ENCODE measurements around the gene SLC29A3.

SLC29A3 gene

GRCh38 chr10:71291528-71291900 lies 27.5 kb upstream of the SLC29A3 start:
- Histone ChIP-seq H3K9ac (no peak overlapping the region), H2AFZ (no peak overlapping the region), H3K27me3 (ENCODE audit: control insufficient read depth, insufficient read depth, low read length) (no peaks in the 10 kb centered on the region), H3K4me3 (ENCODE audit: low read depth, low read length) (no peak overlapping the region), H3K79me2 (no peaks in the 10 kb centered on the region), H3K27ac (no peak overlapping the region), H3K9me3 (ENCODE audit: control insufficient read depth, low read length) (no peaks in the 10 kb centered on the region), H3K4me2 (ENCODE audit: low read length) (no peak overlapping the region), H3K4me1 (no peaks in the 10 kb centered on the region), H3K36me3 (ENCODE audit: control insufficient read depth, insufficient read depth, low read length) (no peaks in the 10 kb centered on the region)
- no peak for TF ChIP-seq CTCF (IDR thresholded peaks at IDR 0.05)

- Histone ChIP-seq H3K4me1 (no peaks in the 10 kb centered on the region), H3K27me3 (ENCODE audit: control insufficient read depth, insufficient read depth, low read length) (no peaks in the 10 kb centered on the region), H2AFZ (no peak overlapping the region), H3K4me2 (ENCODE audit: low read length) (no peak overlapping the region), H3K4me3 (ENCODE audit: low read depth, low read length) (no peak overlapping the region), H3K36me3 (ENCODE audit: control insufficient read depth, insufficient read depth, low read length) (no peaks in the 10 kb centered on the region), H3K9ac (no peak overlapping the region), H3K9me3 (ENCODE audit: control insufficient read depth, low read length) (no peaks in the 10 kb centered on the region), H3K27ac (no peak overlapping the region), H3K79me2 (no peaks in the 10 kb centered on the region)
- TF ChIP-seq CTCF (IDR thresholded peaks at IDR 0.05), result no peak
Observed at GRCh38 chr10:71292624-71293445, 26.2 kb upstream of the SLC29A3 start.

GRCh38 chr10:71293446-71294084 lies 25.5 kb upstream of the SLC29A3 start:
- no peak for TF ChIP-seq CTCF (IDR thresholded peaks at IDR 0.05)
- H3K4me2 ChIP-seq (ENCODE audit: low read length), result no peak overlapping the region
- no peaks in the 10 kb centered on the region for H3K79me2 ChIP-seq
- H3K27ac ChIP-seq, result no peak overlapping the region
- no peaks in the 10 kb centered on the region for H3K36me3 ChIP-seq (ENCODE audit: control insufficient read depth, insufficient read depth, low read length)
- H3K4me3 ChIP-seq (ENCODE audit: low read depth, low read length), result no peak overlapping the region
- no peaks in the 10 kb centered on the region for H3K4me1 ChIP-seq
- no peaks in the 10 kb centered on the region for H3K9me3 ChIP-seq (ENCODE audit: control insufficient read depth, low read length)
- no peak overlapping the region for H3K9ac ChIP-seq
- no peaks in the 10 kb centered on the region for H3K27me3 ChIP-seq (ENCODE audit: control insufficient read depth, insufficient read depth, low read length)
- no peak overlapping the region for H2AFZ ChIP-seq

GRCh38 chr10:71294091-71294561 lies 24.9 kb upstream of the SLC29A3 start:
- Histone ChIP-seq H3K4me2 (ENCODE audit: low read length) (no peak overlapping the region), H3K4me3 (ENCODE audit: low read depth, low read length) (no peak overlapping the region), H3K9ac (no peak overlapping the region), H3K4me1 (no peaks in the 10 kb centered on the region), H3K9me3 (ENCODE audit: control insufficient read depth, low read length) (no peaks in the 10 kb centered on the region), H2AFZ (no peak overlapping the region), H3K79me2 (no peaks in the 10 kb centered on the region), H3K36me3 (ENCODE audit: control insufficient read depth, insufficient read depth, low read length) (no peaks in the 10 kb centered on the region), H3K27me3 (ENCODE audit: control insufficient read depth, insufficient read depth, low read length) (no peaks in the 10 kb centered on the region), H3K27ac (no peak overlapping the region)
- no peak for TF ChIP-seq CTCF (IDR thresholded peaks at IDR 0.05)
